ENCODE measurements around the gene MT3. TPM values are rescaled to one million over a fixed set of nuclear protein-coding genes. Genes with fewer than 3 reads are reported as not detected.

The MT3 gene
- 0.71 to 1.2 TPM (median 0.77 TPM) in 3 replicates for total RNA-seq (2021)
- not detected for Bru-seq, nascent RNA
- long read RNA-seq, experiment 1, partial matches to known transcripts = 0 of 1 reads
- long read RNA-seq, experiment 1, other reads (novel, unspliced or antisense) = 0 of 1 reads
- long read RNA-seq, experiment 2 = 0 reads
- long read RNA-seq, experiment 3 = 0 reads

DNA sequence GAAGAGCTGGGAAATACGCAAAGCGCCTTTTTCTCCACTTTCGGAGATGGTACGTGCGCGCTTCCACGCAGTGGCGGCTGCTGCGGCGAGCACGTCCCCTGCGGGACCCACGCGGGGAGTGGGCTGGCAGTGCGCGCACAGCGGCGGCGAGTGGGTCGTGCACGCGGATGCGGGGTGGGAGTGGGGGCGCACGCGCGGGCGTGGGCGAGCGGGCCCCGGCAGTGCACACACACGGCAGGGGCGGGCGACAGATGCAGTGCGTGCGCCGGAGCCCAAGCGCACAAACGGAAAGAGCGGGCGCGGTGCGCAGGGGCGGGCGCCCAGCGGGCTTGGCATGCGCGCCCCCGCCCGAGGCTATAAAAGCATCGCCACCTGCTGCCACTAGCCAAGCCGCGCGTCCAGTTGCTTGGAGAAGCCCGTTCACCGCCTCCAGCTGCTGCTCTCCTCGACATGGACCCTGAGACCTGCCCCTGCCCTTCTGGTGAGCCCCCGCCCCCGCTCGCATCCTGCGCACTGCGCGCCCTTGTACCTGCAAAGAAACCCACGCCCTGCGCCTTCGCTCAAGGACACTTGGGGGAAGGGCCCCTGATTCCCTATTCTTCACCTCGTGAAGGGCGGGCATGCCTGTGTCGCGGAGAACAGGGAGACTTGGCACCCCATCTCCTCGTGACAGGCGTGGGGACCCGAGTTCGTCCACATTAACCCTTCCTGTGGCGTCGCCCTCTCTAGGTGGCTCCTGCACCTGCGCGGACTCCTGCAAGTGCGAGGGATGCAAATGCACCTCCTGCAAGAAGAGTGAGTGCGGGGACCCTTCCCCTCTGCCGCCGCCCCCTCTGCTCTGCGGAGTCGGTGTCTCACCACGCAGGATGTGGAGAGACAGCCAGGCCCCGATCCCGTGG, at the start of gene MT3:
TSS of gene MT3 (plus strand) at position 388 of the 899 bp plus-strand sequence. CDS start at position 451, 63 bp downstream.
- CTCF ChIA-PET = interaction anchor here (0.6 to 2.0 kb wide), 3 partner anchors 11 to 31 kb away, joined by 3 to 9 read pairs (median 3); no protein-coding TSS in a partner anchor
- DNase-seq (ENCODE audit: low spot score) = peak; percentile 66
- POLR2A ChIA-PET = interaction anchor here (1.2 kb wide), 1 partner anchor 42 kb away, joined by 3 read pairs; no protein-coding TSS in a partner anchor
- peak within 1 kb of the TSS; percentile 83 for H3K4me3 Mint-ChIP-seq
- no peaks in the 10 kb centered on the region for H3K9me3 Mint-ChIP-seq
- H3K27me3 Mint-ChIP-seq (ENCODE audit: low read depth) = peaks cover 77% of the 10 kb centered on the region
- no peak within 1 kb of the TSS for H3K27ac Mint-ChIP-seq
- ATAC-seq = peak; percentile 82
- H3K36me3 Mint-ChIP-seq = no peaks in the 10 kb centered on the region
- peaks cover 14% of the 10 kb centered on the region for H3K4me1 Mint-ChIP-seq
- TF ChIP-seq, protein P1, sequence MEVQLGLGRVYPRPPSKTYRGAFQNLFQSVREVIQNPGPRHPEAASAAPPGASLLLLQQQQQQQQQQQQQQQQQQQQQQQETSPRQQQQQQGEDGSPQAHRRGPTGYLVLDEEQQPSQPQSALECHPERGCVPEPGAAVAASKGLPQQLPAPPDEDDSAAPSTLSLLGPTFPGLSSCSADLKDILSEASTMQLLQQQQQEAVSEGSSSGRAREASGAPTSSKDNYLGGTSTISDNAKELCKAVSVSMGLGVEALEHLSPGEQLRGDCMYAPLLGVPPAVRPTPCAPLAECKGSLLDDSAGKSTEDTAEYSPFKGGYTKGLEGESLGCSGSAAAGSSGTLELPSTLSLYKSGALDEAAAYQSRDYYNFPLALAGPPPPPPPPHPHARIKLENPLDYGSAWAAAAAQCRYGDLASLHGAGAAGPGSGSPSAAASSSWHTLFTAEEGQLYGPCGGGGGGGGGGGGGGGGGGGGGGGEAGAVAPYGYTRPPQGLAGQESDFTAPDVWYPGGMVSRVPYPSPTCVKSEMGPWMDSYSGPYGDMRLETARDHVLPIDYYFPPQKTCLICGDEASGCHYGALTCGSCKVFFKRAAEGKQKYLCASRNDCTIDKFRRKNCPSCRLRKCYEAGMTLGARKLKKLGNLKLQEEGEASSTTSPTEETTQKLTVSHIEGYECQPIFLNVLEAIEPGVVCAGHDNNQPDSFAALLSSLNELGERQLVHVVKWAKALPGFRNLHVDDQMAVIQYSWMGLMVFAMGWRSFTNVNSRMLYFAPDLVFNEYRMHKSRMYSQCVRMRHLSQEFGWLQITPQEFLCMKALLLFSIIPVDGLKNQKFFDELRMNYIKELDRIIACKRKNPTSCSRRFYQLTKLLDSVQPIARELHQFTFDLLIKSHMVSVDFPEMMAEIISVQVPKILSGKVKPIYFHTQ (CRISPR knock-in tag; IDR thresholded peaks at IDR 0.05) = no peak
- TF ChIP-seq, protein P2, sequence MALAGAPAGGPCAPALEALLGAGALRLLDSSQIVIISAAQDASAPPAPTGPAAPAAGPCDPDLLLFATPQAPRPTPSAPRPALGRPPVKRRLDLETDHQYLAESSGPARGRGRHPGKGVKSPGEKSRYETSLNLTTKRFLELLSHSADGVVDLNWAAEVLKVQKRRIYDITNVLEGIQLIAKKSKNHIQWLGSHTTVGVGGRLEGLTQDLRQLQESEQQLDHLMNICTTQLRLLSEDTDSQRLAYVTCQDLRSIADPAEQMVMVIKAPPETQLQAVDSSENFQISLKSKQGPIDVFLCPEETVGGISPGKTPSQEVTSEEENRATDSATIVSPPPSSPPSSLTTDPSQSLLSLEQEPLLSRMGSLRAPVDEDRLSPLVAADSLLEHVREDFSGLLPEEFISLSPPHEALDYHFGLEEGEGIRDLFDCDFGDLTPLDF (CRISPR knock-in tag; IDR thresholded peaks at IDR 0.05) = no peak
- TF ChIP-seq, protein P3, sequence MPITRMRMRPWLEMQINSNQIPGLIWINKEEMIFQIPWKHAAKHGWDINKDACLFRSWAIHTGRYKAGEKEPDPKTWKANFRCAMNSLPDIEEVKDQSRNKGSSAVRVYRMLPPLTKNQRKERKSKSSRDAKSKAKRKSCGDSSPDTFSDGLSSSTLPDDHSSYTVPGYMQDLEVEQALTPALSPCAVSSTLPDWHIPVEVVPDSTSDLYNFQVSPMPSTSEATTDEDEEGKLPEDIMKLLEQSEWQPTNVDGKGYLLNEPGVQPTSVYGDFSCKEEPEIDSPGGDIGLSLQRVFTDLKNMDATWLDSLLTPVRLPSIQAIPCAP (CRISPR knock-in tag; IDR thresholded peaks at IDR 0.05) = no peak
- TF ChIP-seq, protein P4, sequence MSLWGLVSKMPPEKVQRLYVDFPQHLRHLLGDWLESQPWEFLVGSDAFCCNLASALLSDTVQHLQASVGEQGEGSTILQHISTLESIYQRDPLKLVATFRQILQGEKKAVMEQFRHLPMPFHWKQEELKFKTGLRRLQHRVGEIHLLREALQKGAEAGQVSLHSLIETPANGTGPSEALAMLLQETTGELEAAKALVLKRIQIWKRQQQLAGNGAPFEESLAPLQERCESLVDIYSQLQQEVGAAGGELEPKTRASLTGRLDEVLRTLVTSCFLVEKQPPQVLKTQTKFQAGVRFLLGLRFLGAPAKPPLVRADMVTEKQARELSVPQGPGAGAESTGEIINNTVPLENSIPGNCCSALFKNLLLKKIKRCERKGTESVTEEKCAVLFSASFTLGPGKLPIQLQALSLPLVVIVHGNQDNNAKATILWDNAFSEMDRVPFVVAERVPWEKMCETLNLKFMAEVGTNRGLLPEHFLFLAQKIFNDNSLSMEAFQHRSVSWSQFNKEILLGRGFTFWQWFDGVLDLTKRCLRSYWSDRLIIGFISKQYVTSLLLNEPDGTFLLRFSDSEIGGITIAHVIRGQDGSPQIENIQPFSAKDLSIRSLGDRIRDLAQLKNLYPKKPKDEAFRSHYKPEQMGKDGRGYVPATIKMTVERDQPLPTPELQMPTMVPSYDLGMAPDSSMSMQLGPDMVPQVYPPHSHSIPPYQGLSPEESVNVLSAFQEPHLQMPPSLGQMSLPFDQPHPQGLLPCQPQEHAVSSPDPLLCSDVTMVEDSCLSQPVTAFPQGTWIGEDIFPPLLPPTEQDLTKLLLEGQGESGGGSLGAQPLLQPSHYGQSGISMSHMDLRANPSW (CRISPR knock-in tag; conservative IDR thresholded peaks at IDR 0.05; ENCODE audit: low read depth) = no peak
- TF ChIP-seq, protein P5, sequence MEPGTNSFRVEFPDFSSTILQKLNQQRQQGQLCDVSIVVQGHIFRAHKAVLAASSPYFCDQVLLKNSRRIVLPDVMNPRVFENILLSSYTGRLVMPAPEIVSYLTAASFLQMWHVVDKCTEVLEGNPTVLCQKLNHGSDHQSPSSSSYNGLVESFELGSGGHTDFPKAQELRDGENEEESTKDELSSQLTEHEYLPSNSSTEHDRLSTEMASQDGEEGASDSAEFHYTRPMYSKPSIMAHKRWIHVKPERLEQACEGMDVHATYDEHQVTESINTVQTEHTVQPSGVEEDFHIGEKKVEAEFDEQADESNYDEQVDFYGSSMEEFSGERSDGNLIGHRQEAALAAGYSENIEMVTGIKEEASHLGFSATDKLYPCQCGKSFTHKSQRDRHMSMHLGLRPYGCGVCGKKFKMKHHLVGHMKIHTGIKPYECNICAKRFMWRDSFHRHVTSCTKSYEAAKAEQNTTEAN (CRISPR knock-in tag; IDR thresholded peaks at IDR 0.05) = 0 out of 2 replicates have a peak, but pooled peaks have one; percentile 60
- TF ChIP-seq, protein P6, sequence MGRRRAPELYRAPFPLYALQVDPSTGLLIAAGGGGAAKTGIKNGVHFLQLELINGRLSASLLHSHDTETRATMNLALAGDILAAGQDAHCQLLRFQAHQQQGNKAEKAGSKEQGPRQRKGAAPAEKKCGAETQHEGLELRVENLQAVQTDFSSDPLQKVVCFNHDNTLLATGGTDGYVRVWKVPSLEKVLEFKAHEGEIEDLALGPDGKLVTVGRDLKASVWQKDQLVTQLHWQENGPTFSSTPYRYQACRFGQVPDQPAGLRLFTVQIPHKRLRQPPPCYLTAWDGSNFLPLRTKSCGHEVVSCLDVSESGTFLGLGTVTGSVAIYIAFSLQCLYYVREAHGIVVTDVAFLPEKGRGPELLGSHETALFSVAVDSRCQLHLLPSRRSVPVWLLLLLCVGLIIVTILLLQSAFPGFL (CRISPR knock-in tag; IDR thresholded peaks at IDR 0.05; ENCODE audit: borderline replicate concordance) = no peak
- TF ChIP-seq ZNF138 (CRISPR knock-in tag; conservative IDR thresholded peaks at IDR 0.05) (0 out of 2 replicates have a peak, but pooled peaks have one; percentile 24), SOX15 (CRISPR knock-in tag; IDR thresholded peaks at IDR 0.05) (no peak), SP1 (CRISPR knock-in tag; conservative IDR thresholded peaks at IDR 0.05) (0 out of 2 replicates have a peak, but pooled peaks have one; percentile 31), ELF4 (CRISPR knock-in tag; IDR thresholded peaks at IDR 0.05; ENCODE audit: low read depth) (no peak), GTF2I (CRISPR knock-in tag; conservative IDR thresholded peaks at IDR 0.05) (no peak), MYBL2 (CRISPR knock-in tag; IDR thresholded peaks at IDR 0.05) (0 out of 2 replicates have a peak, but pooled peaks have one; percentile 37)
- TF ChIP-seq, protein P7, sequence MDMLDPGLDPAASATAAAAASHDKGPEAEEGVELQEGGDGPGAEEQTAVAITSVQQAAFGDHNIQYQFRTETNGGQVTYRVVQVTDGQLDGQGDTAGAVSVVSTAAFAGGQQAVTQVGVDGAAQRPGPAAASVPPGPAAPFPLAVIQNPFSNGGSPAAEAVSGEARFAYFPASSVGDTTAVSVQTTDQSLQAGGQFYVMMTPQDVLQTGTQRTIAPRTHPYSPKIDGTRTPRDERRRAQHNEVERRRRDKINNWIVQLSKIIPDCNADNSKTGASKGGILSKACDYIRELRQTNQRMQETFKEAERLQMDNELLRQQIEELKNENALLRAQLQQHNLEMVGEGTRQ (CRISPR knock-in tag; IDR thresholded peaks at IDR 0.05) = 0 out of 2 replicates have a peak, but pooled peaks have one; percentile 7
- TF ChIP-seq, protein P8, sequence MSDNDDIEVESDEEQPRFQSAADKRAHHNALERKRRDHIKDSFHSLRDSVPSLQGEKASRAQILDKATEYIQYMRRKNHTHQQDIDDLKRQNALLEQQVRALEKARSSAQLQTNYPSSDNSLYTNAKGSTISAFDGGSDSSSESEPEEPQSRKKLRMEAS (CRISPR knock-in tag; IDR thresholded peaks at IDR 0.05) = 0 out of 2 replicates have a peak, but pooled peaks have one; percentile 45
- TF ChIP-seq, protein P9, sequence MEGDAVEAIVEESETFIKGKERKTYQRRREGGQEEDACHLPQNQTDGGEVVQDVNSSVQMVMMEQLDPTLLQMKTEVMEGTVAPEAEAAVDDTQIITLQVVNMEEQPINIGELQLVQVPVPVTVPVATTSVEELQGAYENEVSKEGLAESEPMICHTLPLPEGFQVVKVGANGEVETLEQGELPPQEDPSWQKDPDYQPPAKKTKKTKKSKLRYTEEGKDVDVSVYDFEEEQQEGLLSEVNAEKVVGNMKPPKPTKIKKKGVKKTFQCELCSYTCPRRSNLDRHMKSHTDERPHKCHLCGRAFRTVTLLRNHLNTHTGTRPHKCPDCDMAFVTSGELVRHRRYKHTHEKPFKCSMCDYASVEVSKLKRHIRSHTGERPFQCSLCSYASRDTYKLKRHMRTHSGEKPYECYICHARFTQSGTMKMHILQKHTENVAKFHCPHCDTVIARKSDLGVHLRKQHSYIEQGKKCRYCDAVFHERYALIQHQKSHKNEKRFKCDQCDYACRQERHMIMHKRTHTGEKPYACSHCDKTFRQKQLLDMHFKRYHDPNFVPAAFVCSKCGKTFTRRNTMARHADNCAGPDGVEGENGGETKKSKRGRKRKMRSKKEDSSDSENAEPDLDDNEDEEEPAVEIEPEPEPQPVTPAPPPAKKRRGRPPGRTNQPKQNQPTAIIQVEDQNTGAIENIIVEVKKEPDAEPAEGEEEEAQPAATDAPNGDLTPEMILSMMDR (IDR thresholded peaks at IDR 0.05) = no peak
- TF ChIP-seq, protein P10, sequence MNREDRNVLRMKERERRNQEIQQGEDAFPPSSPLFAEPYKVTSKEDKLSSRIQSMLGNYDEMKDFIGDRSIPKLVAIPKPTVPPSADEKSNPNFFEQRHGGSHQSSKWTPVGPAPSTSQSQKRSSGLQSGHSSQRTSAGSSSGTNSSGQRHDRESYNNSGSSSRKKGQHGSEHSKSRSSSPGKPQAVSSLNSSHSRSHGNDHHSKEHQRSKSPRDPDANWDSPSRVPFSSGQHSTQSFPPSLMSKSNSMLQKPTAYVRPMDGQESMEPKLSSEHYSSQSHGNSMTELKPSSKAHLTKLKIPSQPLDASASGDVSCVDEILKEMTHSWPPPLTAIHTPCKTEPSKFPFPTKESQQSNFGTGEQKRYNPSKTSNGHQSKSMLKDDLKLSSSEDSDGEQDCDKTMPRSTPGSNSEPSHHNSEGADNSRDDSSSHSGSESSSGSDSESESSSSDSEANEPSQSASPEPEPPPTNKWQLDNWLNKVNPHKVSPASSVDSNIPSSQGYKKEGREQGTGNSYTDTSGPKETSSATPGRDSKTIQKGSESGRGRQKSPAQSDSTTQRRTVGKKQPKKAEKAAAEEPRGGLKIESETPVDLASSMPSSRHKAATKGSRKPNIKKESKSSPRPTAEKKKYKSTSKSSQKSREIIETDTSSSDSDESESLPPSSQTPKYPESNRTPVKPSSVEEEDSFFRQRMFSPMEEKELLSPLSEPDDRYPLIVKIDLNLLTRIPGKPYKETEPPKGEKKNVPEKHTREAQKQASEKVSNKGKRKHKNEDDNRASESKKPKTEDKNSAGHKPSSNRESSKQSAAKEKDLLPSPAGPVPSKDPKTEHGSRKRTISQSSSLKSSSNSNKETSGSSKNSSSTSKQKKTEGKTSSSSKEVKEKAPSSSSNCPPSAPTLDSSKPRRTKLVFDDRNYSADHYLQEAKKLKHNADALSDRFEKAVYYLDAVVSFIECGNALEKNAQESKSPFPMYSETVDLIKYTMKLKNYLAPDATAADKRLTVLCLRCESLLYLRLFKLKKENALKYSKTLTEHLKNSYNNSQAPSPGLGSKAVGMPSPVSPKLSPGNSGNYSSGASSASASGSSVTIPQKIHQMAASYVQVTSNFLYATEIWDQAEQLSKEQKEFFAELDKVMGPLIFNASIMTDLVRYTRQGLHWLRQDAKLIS (CRISPR knock-in tag; IDR thresholded peaks at IDR 0.05; ENCODE audit: borderline replicate concordance) = no peak
